Measurements from ENCODE around the gene ZNF234.
"Not testable (repeated sequence)": the region's sequence is repeated elsewhere in the genome, so short reads cannot be mapped to it uniquely, and the experiment has no call there.

ZNF234 gene

DNA sequence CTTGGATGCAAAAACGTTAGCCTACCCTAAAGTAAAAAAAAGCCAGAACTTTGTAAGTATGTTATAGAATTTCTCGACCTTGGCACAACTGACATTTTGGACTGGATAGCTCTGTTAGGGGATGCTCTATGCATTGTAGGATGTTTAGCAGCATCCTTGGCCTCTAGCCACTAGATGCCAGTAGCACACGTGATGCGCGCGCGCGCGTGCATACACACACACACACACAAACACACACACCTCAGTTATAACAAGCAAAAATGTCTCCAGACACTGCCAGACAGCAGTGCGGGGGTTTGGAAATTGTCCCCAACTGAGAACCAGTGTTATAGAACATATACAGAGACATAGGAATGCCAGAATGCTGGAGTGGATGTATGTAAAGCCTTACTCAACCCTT, 40.8 kb downstream of the ZNF234 start:
- no peak for DNase-seq (ENCODE audit: low read depth)

DNA sequence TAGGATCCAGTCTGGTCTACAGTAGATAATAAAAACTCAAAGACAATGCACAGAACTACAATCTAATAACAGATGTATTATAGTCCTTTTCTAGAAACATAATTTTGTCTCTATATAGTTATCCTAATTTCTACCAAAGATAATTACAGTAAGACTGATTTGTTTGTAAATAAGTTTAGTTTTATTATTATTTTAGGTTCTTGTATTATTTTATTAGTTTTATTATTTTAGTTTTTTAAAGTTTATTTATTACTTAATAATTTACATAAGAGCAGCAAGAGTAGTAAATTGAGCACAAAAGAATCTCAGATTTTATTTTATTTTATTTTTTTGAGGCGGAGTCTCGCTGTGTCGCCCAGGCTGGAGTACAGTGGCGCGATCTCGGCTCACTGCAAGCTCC, 48.7 kb downstream of the ZNF234 start:
- DNase-seq (ENCODE audit: low read depth): no peak

DNA sequence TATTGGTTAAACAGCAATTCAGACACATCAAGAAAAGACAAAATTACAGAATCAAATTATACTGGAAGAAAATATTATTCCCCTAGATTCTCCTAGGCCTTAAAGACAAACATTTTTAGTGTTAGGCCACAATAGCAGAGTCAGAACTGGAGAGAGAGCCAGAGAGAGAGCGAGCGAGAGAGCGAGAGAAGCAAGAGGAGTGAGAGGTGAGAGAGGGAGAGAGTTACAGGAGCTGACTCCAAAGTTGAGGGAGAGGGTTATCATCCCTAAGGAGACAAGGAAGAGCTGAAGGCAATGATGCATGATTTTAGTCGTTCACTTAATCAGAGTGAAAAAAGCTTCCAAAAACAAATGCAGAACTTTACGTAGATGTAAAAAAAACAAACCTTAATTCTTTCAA, 50.8 kb downstream of the ZNF234 start:
- no peak for DNase-seq (ENCODE audit: low read depth)

DNA sequence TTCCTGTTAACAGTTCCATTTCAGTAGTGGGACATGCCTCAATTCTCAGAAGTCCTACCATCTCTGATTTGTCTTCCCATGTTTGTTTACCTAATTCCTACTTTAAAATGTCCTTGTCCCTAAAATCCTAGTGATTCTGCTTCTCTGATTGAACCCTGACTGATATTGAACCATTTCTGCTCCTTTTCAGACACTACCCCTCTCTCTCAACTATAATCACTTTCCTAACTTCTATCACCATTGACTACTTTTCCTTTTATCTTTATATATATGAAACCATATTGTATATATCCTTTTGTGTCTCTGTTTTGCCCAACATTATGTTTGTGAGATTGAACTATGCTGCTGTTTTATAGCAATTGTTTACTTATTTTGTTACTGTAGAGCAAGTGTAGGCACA, 55.4 kb downstream of the ZNF234 start:
- DNase-seq (ENCODE audit: low read depth): no peak

DNA sequence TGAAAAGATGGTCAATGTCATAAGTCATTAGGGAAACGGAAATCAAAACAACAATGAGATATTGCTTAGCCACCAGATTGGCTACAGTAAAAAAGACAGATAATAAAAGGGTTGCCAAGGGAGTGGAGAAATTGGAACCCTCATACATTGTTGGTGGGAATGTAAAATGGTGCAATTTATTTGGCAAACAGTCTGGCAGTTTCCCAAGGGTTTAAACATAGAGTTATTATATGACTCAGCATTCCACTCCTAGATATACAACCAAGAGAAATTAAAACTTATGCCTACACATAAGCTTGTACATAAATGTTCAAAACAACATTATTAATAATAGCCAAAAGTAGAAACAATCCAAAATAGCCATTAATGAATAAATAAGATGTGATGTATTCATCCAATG, 61.1 kb downstream of the ZNF234 start:
- no peak for DNase-seq (ENCODE audit: low read depth)

DNA sequence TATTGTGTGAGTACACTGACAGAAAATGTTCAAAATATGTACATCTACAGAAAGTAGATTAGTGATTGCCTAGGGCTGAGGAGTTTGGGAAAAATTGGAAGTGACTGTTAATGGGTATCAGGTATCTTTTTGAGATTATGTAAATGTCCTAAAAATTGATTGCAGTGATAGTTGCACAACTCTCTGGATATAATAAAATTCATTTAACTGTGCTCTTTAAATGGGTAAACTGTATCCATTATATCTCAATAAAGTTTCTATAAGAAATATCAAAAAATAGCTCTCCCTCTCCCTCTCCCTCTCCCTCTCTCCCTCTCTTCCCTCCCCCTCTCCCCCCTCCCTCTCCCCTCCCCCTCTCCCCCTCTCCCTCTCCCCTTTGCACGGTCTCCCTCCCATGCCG, 61.6 kb downstream of the ZNF234 start:
- no peak for DNase-seq (ENCODE audit: low read depth)

DNA sequence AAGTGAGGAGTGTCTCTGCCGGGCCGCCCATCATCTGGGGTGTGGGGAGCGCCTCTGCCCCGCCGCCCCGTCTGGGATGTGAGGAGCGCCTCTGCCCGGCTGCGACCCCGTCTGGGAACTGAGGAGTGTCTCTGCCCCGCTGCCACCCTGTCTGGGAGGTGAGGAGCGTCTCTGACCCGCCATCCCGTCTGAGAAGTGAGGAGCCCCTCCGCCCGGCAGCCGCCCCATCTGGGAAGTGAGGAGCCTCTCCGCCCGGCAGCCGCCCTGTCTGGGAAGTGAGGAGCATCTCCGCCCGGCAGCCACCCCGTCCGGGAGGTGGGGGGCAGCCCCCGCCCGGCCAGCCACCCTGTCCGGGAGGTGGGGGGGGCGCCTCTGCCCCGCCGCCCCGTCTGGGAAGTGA, 62.5 kb downstream of the ZNF234 start:
- not testable (repeated sequence) for DNase-seq (ENCODE audit: low read depth)

DNA sequence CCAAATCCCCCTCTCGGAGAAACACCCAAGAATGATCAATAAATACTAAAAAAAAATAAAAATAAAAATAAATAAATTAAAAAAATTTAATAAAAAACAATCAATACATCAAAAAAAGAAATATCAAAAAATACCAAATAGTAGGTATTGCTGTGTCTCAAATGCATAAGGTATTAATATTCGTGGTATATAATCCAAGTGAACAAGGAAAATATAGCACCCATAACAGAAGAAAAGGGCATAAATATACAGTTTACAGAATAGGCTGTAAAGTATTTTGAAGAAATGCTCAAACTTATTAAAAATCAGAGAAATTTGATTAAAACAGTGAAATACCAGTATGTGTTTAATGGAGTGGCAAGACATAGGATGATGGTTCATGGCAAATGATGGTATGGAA, 63.4 kb downstream of the ZNF234 start:
- DNase-seq (ENCODE audit: low read depth): no peak

DNA sequence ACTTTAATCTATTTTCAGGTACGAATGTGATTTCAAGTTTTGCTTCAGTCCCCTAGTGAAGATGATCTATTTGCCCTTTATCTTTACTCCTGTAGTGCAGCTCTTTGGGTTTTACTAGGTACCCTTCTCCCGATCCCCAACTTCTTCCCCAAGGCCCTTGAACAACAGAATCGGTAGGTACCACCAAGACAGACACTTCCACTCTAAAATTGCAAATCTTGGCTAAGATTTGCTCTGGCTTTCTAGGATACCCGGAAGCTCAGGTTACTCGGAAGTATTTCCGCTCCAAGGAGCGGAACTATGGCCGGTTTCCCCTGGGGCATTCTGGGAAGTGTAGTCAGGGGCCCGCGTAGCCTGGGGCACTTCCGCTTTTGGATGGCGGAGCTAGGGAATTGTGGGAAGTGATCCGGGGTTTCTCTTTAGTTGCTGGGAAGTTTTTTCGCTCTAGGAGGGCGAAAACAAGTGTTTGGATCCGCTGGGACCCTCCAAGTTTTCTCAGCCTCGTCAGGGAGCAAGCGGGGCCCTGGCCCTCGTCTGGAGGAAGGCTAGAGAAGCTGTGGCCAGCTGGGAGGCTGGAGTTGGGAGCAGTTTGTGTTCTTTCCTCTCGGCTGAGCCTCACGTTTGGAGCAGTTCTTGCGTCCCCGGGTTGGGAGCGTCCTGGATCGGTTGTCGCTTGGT, 65.9 kb downstream of the ZNF234 start:
- DNase-seq (ENCODE audit: low read depth): peak; percentile 64

Data from T-helper 22 cell (primary cell).